TTC549 (cell line): ENCODE results near the gene CYB5D1.
"Not testable (repeated sequence)": the region's sequence is repeated elsewhere in the genome, so short reads cannot be mapped to it uniquely, and the experiment has no call there.

ENCODE experiments used
- FAIRE-seq: peaks from 2 replicates; lab custom pipeline; 2012; peaks lifted over from hg19 to GRCh38; lab: Jason Lieb, UNC

CYB5D1 gene

DNA sequence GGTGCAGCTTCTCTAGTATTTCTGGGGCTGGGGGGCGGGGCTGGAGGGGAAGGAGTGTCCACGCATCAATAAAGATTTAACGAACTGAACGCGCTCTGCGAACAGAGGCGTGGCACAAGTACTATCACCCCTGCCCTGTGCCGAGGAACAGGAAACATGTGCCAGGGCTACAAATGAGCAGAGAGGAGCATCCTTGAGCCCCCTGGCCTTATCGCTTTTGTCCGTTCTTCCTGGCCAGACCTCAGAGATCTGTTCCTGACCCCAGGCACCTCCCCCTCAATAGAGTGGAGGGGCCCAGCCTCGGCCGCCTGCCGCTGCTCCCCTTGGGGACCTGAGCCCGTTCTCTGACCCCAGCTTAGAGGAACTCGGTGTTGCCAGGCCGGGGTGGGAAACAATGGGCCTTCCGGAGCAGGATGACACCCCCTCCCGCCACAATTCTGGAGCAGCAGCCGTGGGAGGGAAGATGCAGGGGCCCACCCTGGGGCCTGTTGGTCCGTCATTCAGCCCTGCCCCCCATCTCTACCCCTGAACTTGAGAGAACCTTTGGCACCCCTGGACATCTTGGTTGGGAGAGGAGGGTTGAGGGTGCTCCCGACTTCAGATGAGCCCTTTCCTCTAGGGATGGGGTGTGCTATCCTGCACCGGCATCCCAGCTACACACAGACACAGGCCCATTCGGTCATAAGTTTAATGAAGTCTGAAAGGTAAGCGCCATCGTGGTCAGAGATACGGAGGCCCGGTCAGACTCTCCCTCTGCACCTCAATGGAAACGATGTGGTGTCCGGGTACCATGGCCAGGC lies 1.6 kb upstream of the CYB5D1 start:
- no peak for FAIRE-seq

DNA sequence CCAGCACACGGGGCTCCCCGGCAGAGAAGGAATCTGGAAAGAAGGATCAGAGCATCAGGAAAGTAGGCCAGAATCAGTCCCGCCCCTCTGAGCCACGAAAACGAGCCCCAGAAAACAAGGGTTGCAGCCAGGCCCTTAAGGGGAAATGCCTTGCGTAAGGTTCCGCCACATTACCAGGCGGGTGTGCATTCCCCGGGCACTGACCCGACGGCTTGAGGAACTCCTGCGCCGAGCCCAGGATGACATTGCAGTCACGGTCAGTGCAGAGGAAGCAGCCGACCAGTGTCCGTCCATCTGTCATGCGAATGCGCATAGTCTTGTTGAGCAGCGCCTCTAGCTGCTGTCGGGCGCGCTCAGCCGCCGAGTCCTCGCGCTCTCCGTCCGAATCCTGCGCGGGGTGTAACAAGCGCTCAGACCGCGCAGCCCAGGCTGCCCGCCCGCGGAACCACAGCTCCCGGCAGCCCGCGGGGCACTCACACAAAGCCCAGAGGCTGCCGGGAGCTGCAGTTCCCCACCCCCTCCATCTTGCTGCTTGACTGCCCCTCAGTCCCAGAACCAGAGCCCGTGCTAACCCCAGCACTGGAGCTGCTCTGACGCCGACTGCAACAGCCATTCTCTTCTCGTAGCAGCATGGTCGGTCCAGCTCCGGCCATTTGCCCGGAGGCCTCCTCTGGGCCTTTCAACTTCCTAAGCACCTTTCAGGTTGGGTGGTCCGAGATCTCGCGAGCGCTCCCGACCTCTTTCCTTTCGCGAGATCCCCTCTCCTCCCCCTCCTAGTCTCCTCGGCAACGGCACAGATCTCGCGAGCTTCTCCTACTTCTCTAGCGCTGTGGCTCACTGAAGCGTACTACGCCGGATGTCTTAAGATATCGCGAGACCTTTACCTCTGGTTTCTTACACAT lies 741 bp upstream of the CYB5D1 start, which contains the start of gene NAA38:
NAA38 (minus strand) TSS at position 749 of the 902 bp plus-strand sequence; CDS start at position 653, 96 bp downstream.
- FAIRE-seq = peak; percentile 95

DNA sequence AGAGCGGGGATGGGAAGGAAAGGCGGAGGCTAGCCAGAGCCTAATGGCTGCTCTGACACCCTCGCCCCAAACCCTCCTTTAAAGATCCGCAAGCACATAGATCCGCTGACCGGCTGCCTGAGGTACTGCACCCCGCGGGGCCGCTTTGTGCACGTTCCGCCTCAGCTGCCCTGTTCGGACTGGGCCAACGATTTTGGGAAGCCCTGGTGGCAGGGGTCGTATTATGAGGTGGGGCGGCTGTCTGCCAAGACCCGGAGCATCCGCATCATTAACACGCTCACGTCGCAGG lies 663 bp downstream of the CYB5D1 start:
- FAIRE-seq = no peak

GRCh38 chr17:7859028-7859427 lies 1.2 kb downstream of the CYB5D1 start:
- no peak for FAIRE-seq

GRCh38 chr17:7862692-7863437 lies 5.1 kb downstream of the CYB5D1 start:
- no peak for FAIRE-seq

GRCh38 chr17:7864384-7864783 lies 6.6 kb downstream of the CYB5D1 start:
- FAIRE-seq = not testable (repeated sequence)

DNA sequence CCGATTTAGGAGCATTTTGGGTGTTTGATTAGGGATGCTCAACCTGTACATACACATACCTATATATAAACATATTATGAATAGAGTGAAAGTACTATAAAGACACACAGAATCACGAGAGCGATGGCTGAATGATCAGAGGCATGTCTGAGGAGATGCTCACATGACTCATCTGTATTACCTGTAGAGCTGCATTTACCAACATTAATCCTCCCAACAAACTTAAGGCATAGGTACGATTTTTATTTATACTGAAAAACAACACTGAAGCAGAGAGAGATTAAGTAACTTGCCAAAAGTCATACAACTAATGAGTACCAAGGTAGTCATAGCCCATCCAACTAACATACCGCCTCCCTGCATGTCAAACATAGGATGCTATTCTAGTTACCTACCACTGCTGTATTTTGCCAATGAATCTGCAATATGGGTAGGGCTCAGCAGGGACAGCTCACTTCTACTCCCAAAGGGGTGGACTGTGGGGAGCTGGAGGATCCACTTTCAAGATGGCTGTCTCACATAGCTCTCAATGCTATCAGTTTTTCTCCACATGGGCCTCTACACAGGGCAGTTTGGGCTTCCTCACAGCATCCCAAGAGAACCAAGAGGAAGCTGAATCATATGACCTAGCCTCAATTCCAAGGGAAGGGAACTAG lies 7.3 kb downstream of the CYB5D1 start:
- FAIRE-seq = no peak

DNA sequence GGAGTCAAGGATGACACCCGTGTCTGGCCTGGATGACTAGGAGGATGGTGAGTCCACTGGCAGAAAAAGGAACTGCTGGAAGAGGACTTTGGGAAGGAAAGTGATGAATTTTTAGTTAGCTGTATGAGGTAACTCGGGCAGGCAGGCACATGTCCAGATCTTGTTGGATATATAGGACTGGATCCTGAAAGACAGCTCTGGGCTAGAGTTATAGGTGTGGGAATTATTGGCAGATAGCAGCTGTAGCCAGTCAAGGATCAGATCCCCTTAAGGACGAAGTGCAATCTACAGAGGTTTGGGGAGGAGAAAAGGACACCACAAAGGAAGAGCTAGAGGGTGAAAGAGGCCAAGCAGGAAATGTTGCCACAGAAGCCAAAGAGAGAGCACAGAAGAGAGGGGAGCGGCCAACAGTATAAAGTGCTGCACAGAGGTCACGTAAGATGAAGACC lies 10.1 kb downstream of the CYB5D1 start:
- no peak for FAIRE-seq

- no peak for FAIRE-seq
Measured at GRCh38 chr17:7873051-7873450, 15.2 kb downstream of the CYB5D1 start.

GRCh38 chr17:7875804-7876370 lies 18.1 kb downstream of the CYB5D1 start:
- FAIRE-seq = no peak

DNA sequence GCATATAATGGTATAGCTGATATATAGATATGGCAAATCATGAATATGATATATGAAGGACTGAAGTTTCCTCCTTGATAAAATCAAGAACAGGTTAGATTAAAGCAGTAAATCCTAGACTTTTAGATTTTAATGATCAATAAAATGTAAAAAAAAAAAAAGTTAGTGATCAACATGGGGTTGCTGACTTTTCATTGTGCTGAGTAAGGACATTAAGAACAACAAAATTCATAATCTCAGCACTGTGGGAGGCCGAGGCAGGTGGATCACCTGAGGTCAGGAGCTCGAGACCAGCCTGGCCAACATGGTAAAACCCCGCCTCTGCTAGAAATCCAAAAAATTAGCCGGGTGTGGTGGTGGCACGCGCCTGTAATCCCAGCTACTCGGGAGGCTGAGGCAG lies 20.4 kb downstream of the CYB5D1 start:
- no peak for FAIRE-seq

GRCh38 chr17:7880076-7880868 lies 22.5 kb downstream of the CYB5D1 start:
- FAIRE-seq = no peak

DNA sequence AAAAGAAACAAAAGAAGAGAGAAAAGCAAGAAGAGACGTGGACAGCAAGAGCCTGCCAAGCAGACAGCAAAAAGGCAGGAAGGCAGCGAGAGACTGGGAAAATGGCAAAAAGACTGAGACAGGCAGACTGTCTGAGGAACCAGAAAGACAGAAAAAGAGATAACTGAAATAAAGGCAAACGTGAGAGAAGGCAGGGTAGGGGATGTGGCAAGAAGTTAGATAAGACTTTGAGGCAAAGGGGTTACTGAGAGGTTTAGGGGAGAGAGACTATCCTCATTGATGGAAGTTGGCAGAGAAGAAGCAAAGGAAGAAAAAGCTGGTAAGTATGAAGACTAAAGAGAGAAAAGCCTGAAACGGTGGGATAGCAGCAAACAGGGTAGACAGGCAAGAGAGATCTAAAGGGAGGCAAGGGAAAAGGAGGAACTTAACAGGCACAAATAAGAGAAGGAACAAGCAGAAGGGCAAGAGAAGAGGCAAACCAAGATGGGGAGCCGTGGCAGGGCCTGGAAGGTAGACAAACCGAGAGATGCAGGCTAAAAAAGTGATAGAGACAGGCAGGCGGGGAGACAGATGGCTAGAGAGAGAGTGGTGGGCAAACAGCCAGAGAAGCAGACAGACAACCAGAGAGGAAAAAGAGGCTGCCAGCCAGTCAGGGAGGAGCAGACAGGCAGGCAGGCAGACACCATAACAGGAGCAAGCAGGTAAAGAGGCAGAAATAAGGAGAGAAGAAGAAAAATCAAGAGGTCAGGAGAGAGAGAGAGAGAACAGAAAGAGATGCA lies 23.7 kb downstream of the CYB5D1 start:
- no peak for FAIRE-seq

DNA sequence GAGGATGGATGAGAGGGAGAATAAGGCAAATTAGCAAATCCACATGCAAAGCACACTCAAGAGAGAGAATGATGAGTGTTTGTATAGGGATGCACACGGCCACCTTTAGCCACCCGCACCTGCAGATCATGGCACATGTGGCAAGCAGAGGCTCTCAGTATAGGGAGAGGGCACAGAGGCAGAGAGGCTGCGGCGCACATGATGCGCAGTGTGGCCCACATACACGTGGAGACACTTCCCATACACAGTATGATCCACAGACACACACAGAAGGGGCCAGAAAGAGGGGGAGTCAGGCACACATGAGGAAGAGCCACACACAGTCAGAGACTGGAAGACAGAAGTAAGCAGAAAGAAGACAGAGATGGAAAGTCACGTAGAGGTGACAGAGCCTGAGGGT lies 24.3 kb downstream of the CYB5D1 start:
- no peak for FAIRE-seq

GRCh38 chr17:7882629-7883028 lies 24.8 kb downstream of the CYB5D1 start:
- FAIRE-seq = no peak

DNA sequence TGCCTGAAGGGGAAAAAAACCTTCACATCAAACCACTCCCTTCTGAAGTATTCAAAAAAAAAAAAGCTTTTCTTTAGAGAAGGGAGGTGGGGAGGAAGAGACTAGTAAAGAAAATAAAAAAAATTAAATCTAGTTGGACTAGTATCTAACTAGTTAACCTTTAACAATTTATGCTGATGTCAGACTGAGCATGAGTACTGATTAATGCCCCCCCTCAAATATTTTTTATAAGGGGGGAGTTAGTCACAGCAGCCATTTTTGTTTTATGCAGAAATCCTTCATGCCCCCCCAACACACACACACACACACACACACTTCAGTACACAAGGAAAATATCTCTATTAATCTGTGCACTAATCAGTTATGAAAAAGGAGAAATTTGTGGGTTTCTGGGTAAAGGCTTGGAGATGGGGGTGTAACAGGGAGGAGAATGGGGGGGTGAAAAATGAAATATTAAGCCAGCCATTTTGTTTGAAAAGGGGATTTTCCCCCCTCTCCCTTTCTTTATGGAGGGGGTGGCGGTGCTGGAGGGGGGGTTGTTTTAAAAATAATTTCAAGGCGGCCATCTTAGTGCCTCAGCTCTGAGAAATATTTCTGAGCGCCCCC lies 26.1 kb downstream of the CYB5D1 start:
- FAIRE-seq = peak; percentile 17

DNA sequence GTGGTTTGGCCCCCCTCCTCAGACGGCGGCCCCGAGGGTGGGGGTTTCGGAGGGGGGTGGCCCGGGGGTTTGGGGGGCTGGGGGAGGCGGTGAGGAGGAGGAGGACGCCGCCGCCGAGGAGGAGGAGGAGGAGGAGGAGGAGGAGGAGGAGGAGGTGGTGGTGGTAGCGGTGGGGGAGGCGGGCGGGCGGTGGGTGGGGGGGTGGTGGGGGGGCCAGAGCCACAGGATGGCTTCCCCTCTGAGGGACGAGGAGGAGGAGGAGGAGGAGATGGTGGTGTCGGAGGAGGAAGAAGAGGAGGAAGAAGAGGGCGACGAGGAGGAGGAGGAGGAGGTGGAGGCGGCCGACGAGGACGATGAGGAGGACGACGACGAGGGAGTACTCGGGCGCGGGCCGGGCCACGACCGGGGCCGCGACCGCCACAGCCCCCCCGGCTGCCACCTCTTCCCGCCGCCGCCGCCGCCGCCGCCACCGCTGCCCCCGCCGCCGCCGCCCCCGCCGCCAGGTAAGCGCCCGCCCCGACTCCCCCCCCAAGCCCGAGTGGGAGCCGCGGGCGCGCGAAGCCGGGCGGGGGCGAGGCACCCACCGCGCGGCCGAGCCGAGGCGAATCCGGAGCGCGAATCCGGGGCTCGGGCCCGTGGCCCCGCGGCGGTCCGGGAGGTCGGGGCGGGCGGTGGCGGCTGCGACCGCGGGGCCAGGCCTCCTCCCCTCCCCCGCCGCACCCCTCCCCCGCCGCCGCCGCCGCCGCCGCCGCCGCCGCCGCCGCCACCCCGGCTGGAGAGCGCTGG lies 27.0 kb downstream of the CYB5D1 start:
- no peak for FAIRE-seq

DNA sequence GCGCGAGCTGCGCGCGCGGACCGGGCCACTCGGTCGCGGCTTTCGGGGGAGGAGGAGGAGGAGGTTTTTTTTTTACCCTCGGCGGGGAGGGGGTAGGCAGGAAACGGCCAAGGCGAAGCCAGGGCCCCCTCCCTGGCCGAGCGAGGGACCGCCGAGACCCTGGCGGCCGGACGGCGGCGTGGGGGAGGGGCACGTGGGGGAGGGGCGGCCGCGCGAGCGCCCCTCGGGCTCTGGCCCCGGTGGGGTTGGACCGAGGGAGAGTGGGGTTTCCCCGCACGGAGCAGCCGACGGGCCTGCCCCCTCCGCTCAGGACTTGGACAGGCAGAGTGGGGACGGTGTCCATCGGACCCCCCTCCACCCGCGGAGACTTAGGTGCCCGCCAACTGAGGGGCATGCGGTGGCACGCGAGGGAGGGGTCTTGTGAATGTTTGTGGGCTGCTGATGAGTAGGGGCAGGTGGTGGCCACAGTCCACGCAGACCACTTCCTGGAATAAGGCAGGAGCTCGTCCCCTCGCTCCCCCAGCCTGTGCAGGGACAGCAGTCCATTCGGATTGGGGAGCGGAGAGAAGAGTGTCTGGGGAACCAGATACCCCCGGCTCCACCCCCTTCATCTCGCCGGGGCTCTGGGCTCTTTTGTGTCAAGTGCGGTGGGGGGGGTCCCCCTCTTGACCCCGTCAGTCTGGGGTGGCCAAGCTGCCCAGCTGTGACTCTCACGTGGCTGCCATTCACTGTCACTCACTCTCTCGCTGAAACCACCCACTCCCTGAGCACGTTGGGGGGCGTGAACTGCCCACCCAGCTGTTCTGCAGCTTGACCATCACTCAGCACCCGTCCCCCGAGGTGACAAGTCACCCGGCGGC lies 27.8 kb downstream of the CYB5D1 start:
- FAIRE-seq = no peak
